ENCODE results near the gene WDR1. TPM values are rescaled to one million over a fixed set of nuclear protein-coding genes. Genes with fewer than 3 reads are reported as not detected.

WDR1 gene
- total RNA-seq, 1 donor from 2014 or later = 370 TPM

DNA sequence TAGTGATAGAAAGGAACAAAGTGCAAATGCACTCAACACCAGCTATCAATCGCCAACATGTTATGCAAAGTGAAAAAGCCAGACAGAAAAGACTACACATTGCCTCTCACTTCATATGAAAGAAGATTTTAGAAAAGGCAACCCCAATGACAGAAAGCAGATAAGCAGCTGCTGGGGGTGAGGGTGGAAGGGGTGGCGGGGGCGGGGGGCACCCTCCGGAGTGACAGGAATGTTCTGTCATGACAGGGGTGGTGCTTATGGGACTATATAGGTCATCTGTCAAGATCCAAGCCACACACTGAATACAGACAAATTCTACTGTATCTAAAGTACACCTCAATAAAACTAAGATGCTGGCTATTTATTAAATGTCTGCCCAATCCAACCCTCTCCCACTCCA lies 10.7 kb downstream of the WDR1 start:
- DNase-seq (ENCODE audit: low read depth) = no peak
- Histone ChIP-seq H3K36me3 (ENCODE audit: control insufficient read depth, insufficient read depth, low read length) (no peaks in the 10 kb centered on the region), H3K27me3 (ENCODE audit: control insufficient read depth, insufficient read depth, low read length) (no peaks in the 10 kb centered on the region), H3K4me3 (ENCODE audit: low read depth, low read length) (no peak overlapping the region)
- TF ChIP-seq, protein P1, sequence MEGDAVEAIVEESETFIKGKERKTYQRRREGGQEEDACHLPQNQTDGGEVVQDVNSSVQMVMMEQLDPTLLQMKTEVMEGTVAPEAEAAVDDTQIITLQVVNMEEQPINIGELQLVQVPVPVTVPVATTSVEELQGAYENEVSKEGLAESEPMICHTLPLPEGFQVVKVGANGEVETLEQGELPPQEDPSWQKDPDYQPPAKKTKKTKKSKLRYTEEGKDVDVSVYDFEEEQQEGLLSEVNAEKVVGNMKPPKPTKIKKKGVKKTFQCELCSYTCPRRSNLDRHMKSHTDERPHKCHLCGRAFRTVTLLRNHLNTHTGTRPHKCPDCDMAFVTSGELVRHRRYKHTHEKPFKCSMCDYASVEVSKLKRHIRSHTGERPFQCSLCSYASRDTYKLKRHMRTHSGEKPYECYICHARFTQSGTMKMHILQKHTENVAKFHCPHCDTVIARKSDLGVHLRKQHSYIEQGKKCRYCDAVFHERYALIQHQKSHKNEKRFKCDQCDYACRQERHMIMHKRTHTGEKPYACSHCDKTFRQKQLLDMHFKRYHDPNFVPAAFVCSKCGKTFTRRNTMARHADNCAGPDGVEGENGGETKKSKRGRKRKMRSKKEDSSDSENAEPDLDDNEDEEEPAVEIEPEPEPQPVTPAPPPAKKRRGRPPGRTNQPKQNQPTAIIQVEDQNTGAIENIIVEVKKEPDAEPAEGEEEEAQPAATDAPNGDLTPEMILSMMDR (IDR thresholded peaks at IDR 0.05; ENCODE audit: insufficient read depth, low read length, poor library complexity, severe bottlenecking) = no peak

DNA sequence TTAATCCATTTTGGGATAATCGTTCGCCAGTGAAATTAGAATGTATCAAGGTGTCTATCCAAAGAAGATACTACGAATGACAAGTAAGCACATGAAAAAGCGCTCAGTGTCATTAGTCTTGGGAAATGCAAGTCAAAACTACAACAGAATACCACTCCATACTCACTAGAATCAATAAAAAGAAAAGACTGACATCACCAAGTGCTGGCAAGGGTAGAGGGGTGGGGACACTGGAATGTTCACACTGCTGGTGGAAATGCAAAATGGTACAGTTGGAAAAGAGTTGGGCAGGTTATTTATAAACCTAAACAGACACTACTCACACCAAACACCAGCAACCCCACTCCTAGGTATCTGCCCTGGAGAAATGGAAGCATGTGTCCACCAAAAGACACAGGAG lies 11.2 kb downstream of the WDR1 start:
- DNase-seq (ENCODE audit: low read depth) = no peak
- Histone ChIP-seq H3K36me3 (ENCODE audit: control insufficient read depth, insufficient read depth, low read length) (no peaks in the 10 kb centered on the region), H3K27me3 (ENCODE audit: control insufficient read depth, insufficient read depth, low read length) (no peaks in the 10 kb centered on the region), H3K4me3 (ENCODE audit: low read depth, low read length) (no peak overlapping the region)
- TF ChIP-seq, protein P1 (IDR thresholded peaks at IDR 0.05; ENCODE audit: insufficient read depth, low read length, poor library complexity, severe bottlenecking) = no peak

DNA sequence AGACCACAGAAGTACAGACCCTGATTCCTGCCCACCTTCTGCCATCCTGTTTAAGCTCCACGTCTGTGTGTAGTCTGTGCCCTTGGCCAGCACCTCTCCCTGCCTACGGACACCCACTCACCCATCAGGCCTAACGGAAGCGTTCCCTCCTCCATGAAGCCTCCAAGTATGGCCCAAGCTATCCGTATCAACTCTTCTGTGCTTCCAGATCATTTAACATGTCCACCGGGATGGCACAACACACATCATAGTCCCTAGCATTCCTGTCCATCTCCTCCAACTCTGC lies 11.7 kb downstream of the WDR1 start:
- TF ChIP-seq, protein P1 (IDR thresholded peaks at IDR 0.05; ENCODE audit: insufficient read depth, low read length, poor library complexity, severe bottlenecking) = no peak
- no peaks in the 10 kb centered on the region for H3K36me3 ChIP-seq (ENCODE audit: control insufficient read depth, insufficient read depth, low read length)
- no peak overlapping the region for H3K4me3 ChIP-seq (ENCODE audit: low read depth, low read length)
- DNase-seq (ENCODE audit: low read depth) = no peak
- H3K27me3 ChIP-seq (ENCODE audit: control insufficient read depth, insufficient read depth, low read length) = no peaks in the 10 kb centered on the region

DNA sequence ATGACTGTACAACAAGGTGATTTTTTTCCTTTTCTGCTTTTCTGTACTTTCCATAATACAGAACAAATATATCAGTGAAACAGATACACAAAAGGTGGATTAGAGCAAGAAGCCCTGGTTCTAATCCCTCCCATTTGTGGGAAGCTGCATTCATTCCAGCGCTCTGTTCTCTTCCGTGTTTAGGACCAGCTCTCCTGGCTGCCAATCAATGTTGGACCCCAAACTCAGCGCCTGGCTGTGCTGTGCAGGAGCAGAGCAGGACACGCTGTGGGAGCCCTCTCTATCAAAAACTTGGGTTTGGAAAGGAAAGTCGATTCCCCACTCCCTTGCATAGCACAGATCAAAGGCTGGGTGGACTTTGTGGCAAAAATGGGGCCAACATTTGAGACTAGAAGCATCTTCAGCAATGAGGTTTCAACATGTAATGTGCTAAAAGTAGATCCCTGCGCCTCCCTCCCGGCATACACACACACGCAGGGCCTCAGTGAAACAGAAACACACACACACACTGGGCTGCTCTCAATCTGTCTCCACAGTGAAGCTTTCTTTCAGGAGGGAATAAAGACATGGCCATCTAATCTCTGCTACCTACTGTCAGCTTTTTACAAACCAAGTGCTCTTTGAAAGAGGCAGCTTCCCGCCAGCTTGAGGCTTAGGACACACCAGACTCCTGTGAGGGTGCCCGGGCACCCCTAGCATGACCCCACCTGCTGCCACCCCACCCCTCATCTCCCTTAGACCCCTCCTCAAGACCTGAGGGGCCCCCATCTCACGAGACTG lies 12.2 kb downstream of the WDR1 start:
- DNase-seq (ENCODE audit: low read depth) = no peak
- H3K27me3 ChIP-seq (ENCODE audit: control insufficient read depth, insufficient read depth, low read length) = no peaks in the 10 kb centered on the region
- peaks cover 1% of the 10 kb centered on the region for H3K36me3 ChIP-seq (ENCODE audit: control insufficient read depth, insufficient read depth, low read length)
- H3K4me3 ChIP-seq (ENCODE audit: low read depth, low read length) = no peak overlapping the region
- TF ChIP-seq, protein P1 (IDR thresholded peaks at IDR 0.05; ENCODE audit: insufficient read depth, low read length, poor library complexity, severe bottlenecking) = no peak

DNA sequence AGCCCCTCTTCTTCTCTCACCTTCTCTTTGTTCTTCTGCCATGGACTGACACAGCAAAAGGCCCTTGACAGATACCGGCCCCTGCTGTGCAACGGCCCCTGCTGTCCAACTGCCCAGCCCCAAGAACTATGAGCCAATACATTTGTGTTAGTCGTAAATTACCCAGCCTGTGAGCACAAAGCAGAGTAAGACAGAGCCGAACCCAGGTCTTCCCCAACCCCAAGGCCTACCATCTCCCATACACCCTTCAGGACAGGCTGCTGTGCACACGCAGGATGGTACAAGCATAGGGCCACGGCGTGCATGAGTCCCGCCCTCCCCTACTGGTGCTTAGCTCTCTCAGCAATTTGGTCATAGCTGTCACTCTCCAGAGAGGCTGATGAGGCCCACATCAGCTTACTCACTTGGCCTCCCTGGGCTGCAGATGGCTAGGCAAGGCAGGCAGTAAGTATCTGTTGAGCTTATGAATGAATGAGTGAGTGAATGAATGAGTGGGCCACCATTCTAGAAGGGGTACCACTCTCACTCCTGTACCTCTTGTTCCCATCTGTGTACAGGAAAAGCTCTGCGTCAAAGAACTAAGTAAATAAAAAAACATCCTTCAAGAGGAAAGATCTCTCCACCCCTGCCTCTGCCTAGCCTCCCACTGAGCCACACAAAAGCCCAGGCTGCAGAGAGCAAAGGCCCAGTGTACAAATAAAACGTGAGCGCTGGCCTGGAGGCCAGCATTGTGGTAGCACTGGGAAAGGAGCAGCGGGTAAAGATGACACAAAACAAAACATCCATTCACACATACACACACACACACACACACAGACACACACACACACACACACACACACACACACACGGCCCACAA lies 13.9 kb downstream of the WDR1 start:
- Histone ChIP-seq H3K36me3 (ENCODE audit: control insufficient read depth, insufficient read depth, low read length) (peaks cover 2% of the 10 kb centered on the region), H3K4me3 (ENCODE audit: low read depth, low read length) (no peak overlapping the region), H3K27me3 (ENCODE audit: control insufficient read depth, insufficient read depth, low read length) (no peaks in the 10 kb centered on the region)
- TF ChIP-seq, protein P1 (IDR thresholded peaks at IDR 0.05; ENCODE audit: insufficient read depth, low read length, poor library complexity, severe bottlenecking) = no peak
- DNase-seq (ENCODE audit: low read depth) = no peak

All from kidney epithelial cell (primary cell).